GM12865 (cell line): ENCODE measurements around the gene KLHL25.
"Not testable (repeated sequence)": the region's sequence is repeated elsewhere in the genome, so short reads cannot be mapped to it uniquely, and the experiment has no call there.

Source experiments
- DNase-seq: peaks from one replicate; pipeline ENCODE4 v3.0.0; 2010; ENCODE audit warnings: low read depth
- H3K4me3 ChIP-seq: 2 replicates; pipeline ENCODE4 v1.5.1; 2011; ENCODE audit warnings: mild to moderate bottlenecking, low read depth, low read length, control low read depth
- TF ChIP-seq, protein P1 (sequence below): IDR thresholded peaks from 2 replicates; pipeline ENCODE4 v1.5.1; 2011; ENCODE audit warnings: low read length, control low read depth, low read depth, inconsistent platforms; ENCODE audit not compliant: insufficient read depth; ENCODE audit errors: missing control alignments

KLHL25 gene

DNA sequence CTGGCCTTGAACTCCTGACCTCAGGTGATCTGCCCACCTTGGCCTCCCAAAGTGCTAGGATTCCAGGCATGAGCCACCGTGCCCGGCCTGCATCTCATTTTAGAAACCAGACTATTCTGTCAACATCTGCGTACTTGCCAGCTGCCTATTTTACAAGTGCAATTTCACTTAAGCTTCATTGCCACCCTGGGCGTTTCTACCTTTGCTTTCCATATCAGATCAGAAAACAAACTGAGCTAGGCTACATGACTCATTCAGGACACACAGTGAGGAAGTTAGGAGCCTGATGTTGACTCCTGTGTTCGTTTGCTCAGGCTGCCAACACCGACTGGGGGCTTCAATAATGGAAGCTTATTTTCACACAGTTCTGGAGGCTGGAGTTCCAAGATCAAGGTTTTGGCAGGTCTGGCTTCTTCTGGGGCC lies 42.3 kb upstream of the KLHL25 start:
- H3K4me3 ChIP-seq: no peak overlapping the region
- no peak for DNase-seq

GRCh38 chr15:85834651-85835050 lies 39.9 kb upstream of the KLHL25 start:
- no peak for DNase-seq
- no peak overlapping the region for H3K4me3 ChIP-seq
- TF ChIP-seq, protein P1, sequence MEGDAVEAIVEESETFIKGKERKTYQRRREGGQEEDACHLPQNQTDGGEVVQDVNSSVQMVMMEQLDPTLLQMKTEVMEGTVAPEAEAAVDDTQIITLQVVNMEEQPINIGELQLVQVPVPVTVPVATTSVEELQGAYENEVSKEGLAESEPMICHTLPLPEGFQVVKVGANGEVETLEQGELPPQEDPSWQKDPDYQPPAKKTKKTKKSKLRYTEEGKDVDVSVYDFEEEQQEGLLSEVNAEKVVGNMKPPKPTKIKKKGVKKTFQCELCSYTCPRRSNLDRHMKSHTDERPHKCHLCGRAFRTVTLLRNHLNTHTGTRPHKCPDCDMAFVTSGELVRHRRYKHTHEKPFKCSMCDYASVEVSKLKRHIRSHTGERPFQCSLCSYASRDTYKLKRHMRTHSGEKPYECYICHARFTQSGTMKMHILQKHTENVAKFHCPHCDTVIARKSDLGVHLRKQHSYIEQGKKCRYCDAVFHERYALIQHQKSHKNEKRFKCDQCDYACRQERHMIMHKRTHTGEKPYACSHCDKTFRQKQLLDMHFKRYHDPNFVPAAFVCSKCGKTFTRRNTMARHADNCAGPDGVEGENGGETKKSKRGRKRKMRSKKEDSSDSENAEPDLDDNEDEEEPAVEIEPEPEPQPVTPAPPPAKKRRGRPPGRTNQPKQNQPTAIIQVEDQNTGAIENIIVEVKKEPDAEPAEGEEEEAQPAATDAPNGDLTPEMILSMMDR: no peak

More for the DNA sequence above, 42.3 kb upstream of the KLHL25 start:
- TF ChIP-seq, protein P1: no peak

- no peak overlapping the region for H3K4me3 ChIP-seq
- no peak for DNase-seq
- TF ChIP-seq, protein P1: no peak
Observed at GRCh38 chr15:85832394-85832793, 37.7 kb upstream of the KLHL25 start.

GRCh38 chr15:85831415-85832113 lies 36.8 kb upstream of the KLHL25 start:
- no peak overlapping the region for H3K4me3 ChIP-seq
- TF ChIP-seq, protein P1: peak; percentile 44
- DNase-seq: peak; percentile 26

DNA sequence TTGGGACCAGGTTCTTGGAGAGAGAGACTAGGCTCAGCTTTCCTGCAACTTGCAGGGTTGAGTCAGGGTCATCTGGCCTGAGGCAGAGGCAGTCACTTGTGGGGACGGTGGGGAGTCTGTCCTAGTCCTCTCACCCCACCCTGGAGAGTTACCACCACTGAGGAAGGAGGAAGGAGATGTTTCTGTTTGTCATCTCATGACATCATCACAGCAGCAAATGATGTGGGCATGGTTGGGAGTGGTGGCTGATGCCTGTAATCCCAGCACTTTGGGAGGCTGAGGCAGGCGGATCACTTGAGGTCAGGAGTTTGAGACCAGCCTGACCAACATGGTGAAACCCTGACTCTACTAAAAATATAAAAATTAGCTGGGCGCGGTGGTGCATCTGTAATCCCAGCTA lies 35.0 kb upstream of the KLHL25 start:
- DNase-seq, H3K4me3 ChIP-seq: not testable (repeated sequence)

DNA sequence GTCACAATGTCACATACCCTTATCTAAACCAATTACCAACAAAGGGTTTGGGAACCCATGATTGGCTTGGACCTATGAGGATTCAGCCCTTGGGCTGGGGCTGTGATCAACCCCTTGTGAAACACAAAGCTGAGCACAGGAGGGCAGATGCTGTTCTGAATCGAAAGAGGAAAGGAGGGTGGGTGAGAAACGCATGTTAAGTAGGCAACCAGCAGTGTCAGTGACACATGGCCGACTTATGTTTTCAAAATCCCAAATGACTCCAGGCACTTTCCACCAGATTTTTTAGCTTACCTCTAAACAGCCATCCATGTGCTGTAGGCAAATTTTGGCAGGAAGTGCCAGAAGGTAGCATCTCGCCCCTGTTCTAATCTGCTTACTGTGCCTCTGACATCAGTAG lies 34.1 kb upstream of the KLHL25 start:
- no peak overlapping the region for H3K4me3 ChIP-seq
- DNase-seq: no peak
- TF ChIP-seq, protein P1: no peak

DNA sequence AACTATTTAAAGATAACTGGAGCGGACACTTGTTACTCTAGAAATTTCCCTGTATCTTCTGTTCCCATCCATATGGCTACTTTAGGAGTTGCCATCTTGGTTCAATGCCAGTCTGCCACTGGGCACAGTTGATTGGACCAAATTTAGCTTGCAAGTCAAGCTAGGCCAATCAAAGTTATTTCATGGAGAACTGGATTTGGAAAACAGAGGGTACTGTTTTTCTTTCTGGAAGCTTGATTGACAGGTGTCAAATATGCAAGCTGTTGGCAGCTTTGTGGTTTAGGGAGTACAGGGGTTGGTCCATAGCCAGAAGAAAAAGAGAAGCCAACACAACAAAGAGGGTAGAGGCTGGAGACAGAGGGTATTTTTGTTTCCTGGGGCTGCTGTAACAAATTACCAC lies 33.4 kb upstream of the KLHL25 start:
- no peak overlapping the region for H3K4me3 ChIP-seq
- TF ChIP-seq, protein P1: no peak
- no peak for DNase-seq
